ENCODE results near the gene UBE2E3.
"Not testable (repeated sequence)": the region's sequence is repeated elsewhere in the genome, so short reads cannot be mapped to it uniquely, and the experiment has no call there.

The UBE2E3 gene

GRCh38 chr2:181074457-181074856 is 94.1 kb downstream of the UBE2E3 start:
- no peak for DNase-seq (ENCODE audit: low spot score)

DNA sequence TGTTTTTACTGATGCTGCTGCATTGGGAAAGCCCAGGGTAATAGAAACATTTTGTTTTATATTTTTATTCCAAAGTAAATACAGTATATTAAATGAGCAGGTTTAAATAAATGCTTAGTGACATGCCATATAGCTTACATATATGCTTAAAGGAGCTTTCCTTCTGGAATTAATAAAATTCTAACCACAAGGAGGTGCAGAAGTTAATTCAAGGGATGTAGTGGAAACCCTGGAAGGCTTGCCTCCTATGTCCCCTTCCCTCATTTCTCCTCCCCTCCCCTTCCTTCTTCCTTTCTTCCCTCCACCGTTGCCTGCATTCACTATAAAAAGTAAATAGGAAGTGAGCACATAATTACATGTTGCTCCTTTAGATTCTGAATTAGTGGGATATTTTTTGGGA is 96.3 kb downstream of the UBE2E3 start:
- DNase-seq (ENCODE audit: low spot score) = no peak

- DNase-seq (ENCODE audit: low spot score) = peak; percentile 39
Measured at GRCh38 chr2:181077128-181077709, 96.8 kb downstream of the UBE2E3 start.

DNA sequence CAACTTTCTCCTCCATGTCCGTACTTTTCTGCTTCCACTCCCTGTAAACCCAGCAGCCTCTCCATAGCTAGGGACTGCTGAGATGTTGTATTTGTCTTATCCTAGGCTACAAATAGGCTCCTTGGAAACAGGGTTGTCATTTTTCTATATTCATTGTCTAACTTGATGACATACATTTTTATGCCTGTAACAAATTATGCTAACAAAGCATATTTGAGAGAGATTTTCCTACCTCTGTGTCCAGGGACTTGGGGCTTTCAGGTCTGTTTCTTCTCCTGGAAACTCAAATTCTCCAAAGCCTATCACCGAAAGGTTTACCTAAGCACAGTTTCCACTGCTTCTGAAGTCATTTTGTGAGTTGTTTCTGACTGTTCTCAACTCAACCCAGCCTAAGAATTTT is 102.7 kb downstream of the UBE2E3 start:
- no peak for DNase-seq (ENCODE audit: low spot score)

GRCh38 chr2:181085734-181086133 is 105.3 kb downstream of the UBE2E3 start:
- no peak for DNase-seq (ENCODE audit: low spot score)

GRCh38 chr2:181091920-181092319 is 111.5 kb downstream of the UBE2E3 start:
- not testable (repeated sequence) for DNase-seq (ENCODE audit: low spot score)

- DNase-seq (ENCODE audit: low spot score) = no peak
Measured at GRCh38 chr2:181095486-181095885, 115.1 kb downstream of the UBE2E3 start.

- DNase-seq (ENCODE audit: low spot score) = no peak
Measured at GRCh38 chr2:181103659-181104058, 123.3 kb downstream of the UBE2E3 start.

GRCh38 chr2:181104512-181105115 is 124.2 kb downstream of the UBE2E3 start:
- peak; percentile 30 for DNase-seq (ENCODE audit: low spot score)

DNA sequence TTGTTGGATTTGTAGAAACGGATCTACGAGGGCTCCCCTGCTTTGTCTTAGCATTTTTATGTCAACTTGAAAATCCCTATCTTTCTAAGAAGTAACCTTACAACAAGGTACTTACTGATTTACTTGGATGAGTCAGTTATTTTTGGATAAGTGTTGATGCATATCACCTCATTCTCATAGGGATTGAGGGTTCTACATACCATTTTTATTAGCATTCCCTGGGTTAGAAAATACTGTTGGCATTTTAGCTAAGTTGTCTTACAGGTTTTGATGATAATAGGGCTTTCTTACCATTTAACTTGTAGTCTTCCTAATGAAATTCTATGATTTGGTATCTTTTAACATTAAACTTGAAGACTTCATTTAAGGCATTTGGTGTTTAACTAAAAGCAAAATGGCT is 125.2 kb downstream of the UBE2E3 start:
- DNase-seq (ENCODE audit: low spot score) = no peak

- DNase-seq (ENCODE audit: low spot score) = peak; percentile 29
Measured at GRCh38 chr2:181106229-181106628, 125.8 kb downstream of the UBE2E3 start.

GRCh38 chr2:181106789-181107627 is 126.6 kb downstream of the UBE2E3 start:
- DNase-seq (ENCODE audit: low spot score) = no peak

DNA sequence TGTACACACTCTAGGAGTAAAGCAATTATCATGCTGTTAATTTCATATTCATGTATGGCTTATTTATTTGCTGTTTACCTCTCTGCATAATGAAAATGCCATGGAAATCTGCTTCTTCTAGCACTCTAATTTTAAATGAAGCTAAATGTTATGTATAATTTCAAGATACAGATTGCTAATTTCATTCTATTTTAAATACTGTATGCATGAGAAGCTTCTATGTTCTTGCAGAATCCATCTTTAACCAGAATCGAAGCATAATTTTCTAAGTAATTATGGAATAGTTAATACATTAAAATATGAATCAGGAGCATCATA is 127.2 kb downstream of the UBE2E3 start:
- no peak for DNase-seq (ENCODE audit: low spot score)

DNA sequence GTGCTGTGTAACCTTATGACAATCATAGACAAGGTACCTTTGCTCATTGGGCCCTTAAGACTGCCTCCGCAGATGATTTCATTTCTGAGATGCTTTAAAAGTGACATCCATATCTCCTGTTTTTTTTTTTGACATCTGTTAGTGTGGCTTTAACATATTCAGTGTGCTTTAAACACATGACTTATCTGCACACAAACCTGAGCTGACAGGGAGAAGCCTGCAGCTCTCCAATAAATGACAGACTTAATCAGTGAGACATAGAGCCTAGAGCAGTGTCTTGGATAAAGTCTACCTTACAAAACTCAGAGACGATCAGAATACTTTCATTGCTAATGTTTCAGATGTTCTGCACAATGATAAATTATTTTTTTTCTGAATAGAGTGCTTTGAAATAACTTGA is 130.7 kb downstream of the UBE2E3 start:
- DNase-seq (ENCODE audit: low spot score) = no peak

GRCh38 chr2:181112916-181113315 is 132.5 kb downstream of the UBE2E3 start:
- DNase-seq (ENCODE audit: low spot score) = no peak
